ENCODE results near the gene PIK3AP1.
"Not testable (repeated sequence)": the region's sequence is repeated elsewhere in the genome, so short reads cannot be mapped to it uniquely, and the experiment has no call there.

Gene PIK3AP1

GRCh38 chr10:96721207-96721572 is 876 bp upstream of the PIK3AP1 start:
- no peak for DNase-seq

DNA sequence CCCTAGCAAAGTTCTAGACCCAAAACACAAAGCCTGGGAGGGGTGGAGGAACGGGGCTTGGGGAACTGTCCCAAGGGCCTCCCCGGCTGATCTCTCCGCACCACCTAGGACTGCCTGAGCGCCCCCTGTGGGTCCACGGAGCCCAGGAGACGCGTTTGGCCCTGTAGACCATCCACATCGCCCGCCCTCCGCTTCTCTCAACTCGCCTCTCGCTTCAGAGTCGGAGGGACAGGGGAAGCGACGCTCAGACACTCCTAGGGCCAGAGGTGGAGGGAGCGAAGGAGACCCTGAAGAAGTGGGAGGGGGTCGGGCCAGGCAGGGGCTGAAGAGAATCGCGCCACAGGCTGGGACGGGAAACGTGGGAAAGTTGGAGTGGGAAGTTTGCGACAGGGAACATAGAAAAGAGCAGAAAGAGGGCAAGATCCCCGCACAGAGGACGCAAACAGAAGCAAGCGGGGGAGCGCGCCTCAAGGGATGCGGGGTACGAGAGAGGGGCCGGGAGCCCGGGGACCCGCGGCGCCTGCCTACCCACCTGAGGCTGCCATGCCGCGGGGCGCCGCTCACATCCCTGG is 378 bp downstream of the PIK3AP1 start:
- DNase-seq, result peak; percentile 55

DNA sequence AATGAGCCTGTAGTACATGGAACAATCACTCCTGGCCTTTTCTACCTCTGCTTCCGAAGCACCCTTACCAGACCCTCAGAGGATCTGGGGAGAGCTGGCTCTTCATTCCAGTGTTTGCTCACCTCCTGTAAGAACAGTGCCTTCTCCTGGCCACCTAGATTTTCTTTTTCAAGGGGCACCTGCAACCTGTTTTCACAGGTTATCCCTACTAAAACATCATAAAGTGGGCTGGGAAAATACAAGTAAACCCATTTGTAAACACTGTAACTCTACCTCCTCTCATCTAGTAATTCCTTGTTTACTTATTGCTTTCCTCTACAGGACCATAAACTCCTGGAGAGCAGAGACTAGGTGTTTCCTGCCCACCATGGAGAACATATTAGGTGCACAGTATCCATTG is 1.1 kb downstream of the PIK3AP1 start:
- no peak for DNase-seq

- DNase-seq, result no peak
Measured at GRCh38 chr10:96718304-96718990, 1.9 kb downstream of the PIK3AP1 start.

- DNase-seq, result no peak
Measured at GRCh38 chr10:96716390-96716789, 3.9 kb downstream of the PIK3AP1 start.

DNA sequence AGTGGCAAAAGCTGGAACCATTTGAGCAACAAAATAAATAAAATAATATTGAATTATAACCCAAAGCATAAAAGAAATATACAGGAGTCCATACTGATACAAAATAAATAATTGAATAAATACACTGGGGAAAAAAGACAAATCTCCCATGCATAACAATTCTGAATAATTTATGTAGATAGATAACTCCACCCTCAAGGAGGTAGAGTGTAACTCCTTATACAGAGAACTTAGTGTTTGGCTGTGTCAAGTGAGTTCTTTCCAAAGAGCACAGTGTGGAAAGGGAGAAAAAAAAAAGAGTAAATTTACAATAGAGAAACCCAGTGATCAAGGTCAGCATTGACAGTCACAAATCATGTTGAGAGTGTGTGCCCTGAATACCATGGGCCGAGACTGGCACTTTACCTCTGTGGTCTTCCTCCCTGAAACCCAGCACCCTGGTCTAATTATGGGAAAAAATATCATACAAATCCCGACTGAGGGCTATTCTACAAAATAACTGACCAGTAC is 5.5 kb downstream of the PIK3AP1 start:
- no peak for DNase-seq

DNA sequence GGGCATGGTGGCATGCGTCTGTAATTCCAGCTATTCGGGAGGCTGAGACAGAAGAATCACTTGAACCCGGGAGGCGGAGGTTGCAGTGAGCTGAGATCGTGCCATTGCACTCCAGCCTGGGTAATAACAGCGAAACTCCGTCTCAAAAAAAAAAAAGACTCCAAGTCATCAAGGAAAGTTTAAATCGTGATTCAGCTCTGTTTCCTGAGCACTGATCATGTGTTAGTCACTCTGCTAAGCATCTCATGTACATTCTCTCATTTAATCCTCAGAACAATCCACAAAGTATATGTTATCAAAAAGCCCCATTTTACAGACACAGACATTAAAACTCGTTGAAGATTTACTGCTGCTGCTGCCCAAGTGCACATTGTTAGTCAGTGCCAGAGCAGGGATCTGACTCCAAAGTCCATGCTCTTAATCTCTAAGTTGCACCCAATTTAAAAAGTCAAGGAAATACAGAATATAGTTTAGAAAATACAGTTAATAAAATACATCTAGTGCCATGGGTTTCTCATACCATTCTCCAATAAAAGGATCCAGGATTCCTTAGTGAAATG is 6.2 kb downstream of the PIK3AP1 start:
- no peak for DNase-seq

DNA sequence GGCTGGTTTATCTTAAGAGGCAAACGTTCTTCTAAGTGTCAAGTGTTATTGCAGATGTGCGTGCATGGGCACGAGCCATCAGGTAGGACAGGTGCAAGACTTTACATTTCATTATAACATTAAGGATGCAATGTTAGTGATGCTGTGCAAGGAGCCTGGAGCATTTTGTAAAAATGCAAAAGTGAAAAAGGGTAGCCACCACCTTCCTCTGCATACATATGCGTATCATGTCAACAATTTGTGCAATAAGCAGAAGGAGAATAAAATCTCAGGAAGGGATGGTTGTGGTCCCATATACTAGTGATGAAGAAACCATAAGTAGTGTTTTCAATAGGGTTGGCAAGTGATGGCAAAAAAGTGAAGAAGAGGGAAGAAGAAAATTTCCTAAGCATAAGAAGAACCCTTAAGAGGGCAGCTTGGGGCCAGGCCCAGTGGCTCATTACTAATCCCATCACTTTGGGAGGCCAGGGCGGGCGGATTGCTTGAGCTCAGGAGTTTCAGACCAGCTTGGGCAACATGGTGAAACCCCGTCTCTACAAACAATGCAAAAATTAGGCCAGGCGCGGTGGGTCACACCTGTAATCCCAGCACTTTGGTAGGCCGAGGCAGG is 7.5 kb downstream of the PIK3AP1 start:
- no peak for DNase-seq

GRCh38 chr10:96711048-96711728 is 9.1 kb downstream of the PIK3AP1 start:
- DNase-seq, result no peak

DNA sequence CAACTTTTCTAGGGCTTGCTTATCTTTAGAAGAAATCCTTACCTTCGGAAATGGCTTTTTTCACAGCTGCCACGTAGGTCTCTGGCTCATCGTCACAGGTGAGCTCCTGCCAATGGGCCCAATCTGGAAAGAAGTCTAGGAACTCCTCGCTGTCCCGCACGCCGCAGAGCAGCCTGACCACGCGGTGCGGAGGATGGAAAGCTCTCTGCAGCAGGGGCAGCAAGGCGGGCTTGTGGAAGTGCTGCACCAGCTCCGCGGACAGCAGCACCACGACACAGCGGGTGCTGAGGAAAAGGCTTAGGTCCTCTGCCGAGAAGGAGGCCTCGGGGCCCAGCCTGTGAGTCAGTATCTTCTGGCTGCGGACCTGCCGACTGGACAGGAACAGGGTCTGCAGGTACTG is 10.8 kb downstream of the PIK3AP1 start:
- no peak for DNase-seq

- DNase-seq, result no peak
Measured at GRCh38 chr10:96708996-96709395, 11.3 kb downstream of the PIK3AP1 start.

DNA sequence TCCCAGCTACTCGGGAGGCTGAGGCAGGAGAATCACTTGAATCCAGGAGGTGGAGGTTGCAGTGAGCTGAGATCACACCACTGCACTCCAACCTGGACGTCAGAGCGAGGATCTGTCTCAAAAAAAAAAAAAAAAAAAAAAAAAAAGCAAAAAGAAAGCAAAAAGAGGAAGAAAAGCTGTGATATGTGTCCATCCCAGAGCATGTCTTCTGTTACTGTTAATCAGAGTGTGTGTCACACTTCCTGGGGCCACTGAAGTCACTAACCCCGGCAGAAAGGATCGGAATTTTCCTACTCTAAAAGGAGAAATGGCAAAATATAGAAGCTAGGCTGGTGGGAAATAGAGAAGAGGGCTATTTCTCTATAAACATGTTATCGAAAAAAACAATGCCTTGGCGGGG is 11.9 kb downstream of the PIK3AP1 start:
- peak; percentile 14 for DNase-seq

- DNase-seq, result no peak
Measured at GRCh38 chr10:96706331-96706853, 13.9 kb downstream of the PIK3AP1 start.

DNA sequence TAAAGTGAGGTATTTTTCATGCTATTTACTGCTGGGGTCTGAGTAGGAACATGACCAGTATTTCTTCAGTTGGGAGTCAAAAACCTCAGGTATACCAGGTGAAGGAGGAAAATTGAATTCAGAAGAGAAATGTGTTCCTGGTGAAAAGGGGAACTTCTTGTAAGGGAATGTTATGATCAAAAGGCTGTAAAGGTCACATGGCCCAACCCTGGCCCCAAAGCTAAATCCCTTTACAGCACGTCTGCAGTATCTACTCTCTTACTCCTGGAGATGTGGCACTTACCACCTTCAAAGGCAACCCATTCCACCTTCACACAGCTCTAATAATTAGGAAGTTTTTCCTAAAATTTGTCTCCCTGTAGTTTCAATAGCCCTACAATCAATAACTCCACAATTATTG is 15.2 kb downstream of the PIK3AP1 start:
- DNase-seq, result no peak

- no peak for DNase-seq
Measured at GRCh38 chr10:96704563-96704962, 15.8 kb downstream of the PIK3AP1 start.

GRCh38 chr10:96703358-96703757 is 17.0 kb downstream of the PIK3AP1 start:
- DNase-seq, result no peak

- DNase-seq, result no peak
Measured at GRCh38 chr10:96701265-96701664, 19.0 kb downstream of the PIK3AP1 start.

GRCh38 chr10:96700374-96701099 is 19.8 kb downstream of the PIK3AP1 start:
- no peak for DNase-seq

DNA sequence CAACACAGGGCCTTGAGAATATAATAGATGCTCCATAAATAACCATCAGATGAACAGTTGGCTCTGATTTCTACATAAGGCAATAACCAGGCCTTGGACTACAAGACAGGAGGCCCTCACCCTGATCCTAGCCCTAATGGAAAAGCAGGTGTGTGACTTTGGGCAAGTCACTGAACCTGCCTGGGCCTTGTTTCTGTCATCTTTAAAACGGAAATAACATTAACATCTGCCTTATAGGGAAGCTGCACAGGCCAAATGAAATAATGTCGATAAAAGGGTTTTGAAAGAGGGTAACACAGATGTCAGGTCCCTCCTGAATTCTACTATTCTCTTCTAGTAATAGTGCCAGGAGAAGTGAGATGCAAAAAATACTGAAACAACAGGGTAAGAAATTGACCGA is 20.7 kb downstream of the PIK3AP1 start:
- DNase-seq, result no peak

DNA sequence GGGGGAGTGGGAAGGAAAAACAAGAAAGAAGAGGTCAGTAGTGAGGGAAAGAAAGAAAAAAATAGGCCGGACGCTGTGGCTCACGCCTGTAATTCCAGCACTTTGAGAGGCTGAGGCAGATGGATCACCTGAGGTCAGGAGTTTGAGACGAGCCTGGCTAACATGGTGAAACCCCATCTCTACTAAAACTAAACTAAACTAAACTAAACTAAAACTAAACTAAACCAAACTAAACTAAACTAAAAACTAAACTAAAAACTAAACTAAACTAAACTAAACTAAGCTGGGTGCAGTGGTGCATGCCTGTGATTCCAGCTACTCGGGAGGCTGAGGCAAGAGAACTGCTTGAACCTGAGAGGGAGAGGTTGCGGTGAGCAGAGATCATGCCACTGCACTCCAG is 22.0 kb downstream of the PIK3AP1 start:
- not testable (repeated sequence) for DNase-seq

- DNase-seq, result no peak
Measured at GRCh38 chr10:96697438-96697837, 22.9 kb downstream of the PIK3AP1 start.

DNA sequence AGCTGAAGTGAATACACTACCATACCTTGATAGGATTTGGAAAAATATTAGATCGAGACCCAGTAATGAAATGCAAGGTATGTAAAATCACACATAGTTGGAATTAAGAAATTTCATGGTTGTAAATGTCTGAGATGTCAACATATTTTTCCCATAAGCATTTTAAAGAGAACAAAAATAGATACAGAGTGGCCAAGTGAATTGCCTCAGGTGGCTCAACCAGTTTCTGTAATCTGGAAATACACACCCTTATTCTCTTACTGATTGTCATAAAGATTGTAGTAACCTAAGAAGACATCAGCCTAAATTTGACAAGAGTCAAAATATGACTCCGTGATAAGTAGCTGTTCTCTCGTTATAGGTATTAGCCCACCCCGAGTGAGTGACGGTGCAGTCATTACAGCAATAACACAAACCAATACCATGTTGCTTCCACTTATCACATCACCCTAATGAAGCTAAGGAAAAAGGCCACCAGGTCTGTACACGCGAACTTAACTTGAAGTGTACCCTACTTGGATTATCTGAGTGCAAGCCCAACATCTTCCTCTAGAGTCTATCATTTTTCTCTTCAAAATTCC is 23.4 kb downstream of the PIK3AP1 start:
- no peak for DNase-seq
